ENCODE results near the gene PTK7.

The PTK7 gene

GRCh38 chr6:43146709-43147688 is 70.9 kb downstream of the PTK7 start:
- H4K20me1 ChIP-seq (ENCODE audit: low read depth, low read length) = no peaks in the 10 kb centered on the region
- no peaks in the 10 kb centered on the region for H3K9me3 ChIP-seq (ENCODE audit: insufficient read depth, low read length)
- no peaks in the 10 kb centered on the region for H3K36me3 ChIP-seq (ENCODE audit: low read length)
- TF ChIP-seq, protein P1, sequence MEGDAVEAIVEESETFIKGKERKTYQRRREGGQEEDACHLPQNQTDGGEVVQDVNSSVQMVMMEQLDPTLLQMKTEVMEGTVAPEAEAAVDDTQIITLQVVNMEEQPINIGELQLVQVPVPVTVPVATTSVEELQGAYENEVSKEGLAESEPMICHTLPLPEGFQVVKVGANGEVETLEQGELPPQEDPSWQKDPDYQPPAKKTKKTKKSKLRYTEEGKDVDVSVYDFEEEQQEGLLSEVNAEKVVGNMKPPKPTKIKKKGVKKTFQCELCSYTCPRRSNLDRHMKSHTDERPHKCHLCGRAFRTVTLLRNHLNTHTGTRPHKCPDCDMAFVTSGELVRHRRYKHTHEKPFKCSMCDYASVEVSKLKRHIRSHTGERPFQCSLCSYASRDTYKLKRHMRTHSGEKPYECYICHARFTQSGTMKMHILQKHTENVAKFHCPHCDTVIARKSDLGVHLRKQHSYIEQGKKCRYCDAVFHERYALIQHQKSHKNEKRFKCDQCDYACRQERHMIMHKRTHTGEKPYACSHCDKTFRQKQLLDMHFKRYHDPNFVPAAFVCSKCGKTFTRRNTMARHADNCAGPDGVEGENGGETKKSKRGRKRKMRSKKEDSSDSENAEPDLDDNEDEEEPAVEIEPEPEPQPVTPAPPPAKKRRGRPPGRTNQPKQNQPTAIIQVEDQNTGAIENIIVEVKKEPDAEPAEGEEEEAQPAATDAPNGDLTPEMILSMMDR (IDR thresholded peaks at IDR 0.05; ENCODE audit: insufficient read depth, low read length, poor library complexity, severe bottlenecking) = no peak
- TF ChIP-seq EZH2phosphoT487 (conservative IDR thresholded peaks at IDR 0.05; ENCODE audit: low read length) = no peak
- no peaks in the 10 kb centered on the region for H3K9me2 ChIP-seq (replicated peaks; ENCODE audit: insufficient read depth, low read length)
- H3K79me2 ChIP-seq (ENCODE audit: insufficient read depth, low read length) = no peaks in the 10 kb centered on the region
- no peak overlapping the region for H3K4me2 ChIP-seq (ENCODE audit: low read depth, low read length, poor library complexity, severe bottlenecking)
- no peaks in the 10 kb centered on the region for H3F3A ChIP-seq (ENCODE audit: insufficient read depth)
- H3K4me3 ChIP-seq (ENCODE audit: insufficient read depth, low read length, poor library complexity, severe bottlenecking) = no peak overlapping the region
- no peak overlapping the region for H3K9ac ChIP-seq (ENCODE audit: low read length)
- H3K27me3 ChIP-seq (ENCODE audit: low read length) = no peaks in the 10 kb centered on the region
- no peak overlapping the region for H2AFZ ChIP-seq (ENCODE audit: low read depth, low read length, severe bottlenecking)
- H3K27ac ChIP-seq (ENCODE audit: low read depth, low read length) = no peak overlapping the region

GRCh38 chr6:43147691-43148477 is 71.8 kb downstream of the PTK7 start:
- Histone ChIP-seq H3K9me3 (ENCODE audit: insufficient read depth, low read length) (no peaks in the 10 kb centered on the region), H3K9ac (ENCODE audit: low read length) (no peak overlapping the region), H3F3A (ENCODE audit: insufficient read depth) (no peaks in the 10 kb centered on the region), H3K4me3 (ENCODE audit: insufficient read depth, low read length, poor library complexity, severe bottlenecking) (no peak overlapping the region), H3K79me2 (ENCODE audit: insufficient read depth, low read length) (no peaks in the 10 kb centered on the region), H4K20me1 (ENCODE audit: low read depth, low read length) (no peaks in the 10 kb centered on the region), H3K27ac (ENCODE audit: low read depth, low read length) (no peak overlapping the region), H3K27me3 (ENCODE audit: low read length) (no peaks in the 10 kb centered on the region), H2AFZ (ENCODE audit: low read depth, low read length, severe bottlenecking) (no peak overlapping the region), H3K9me2 (replicated peaks; ENCODE audit: insufficient read depth, low read length) (no peaks in the 10 kb centered on the region), H3K36me3 (ENCODE audit: low read length) (no peaks in the 10 kb centered on the region), H3K4me2 (ENCODE audit: low read depth, low read length, poor library complexity, severe bottlenecking) (no peak overlapping the region)
- no peak for TF ChIP-seq EZH2phosphoT487 (conservative IDR thresholded peaks at IDR 0.05; ENCODE audit: low read length)
- TF ChIP-seq, protein P1 (IDR thresholded peaks at IDR 0.05; ENCODE audit: insufficient read depth, low read length, poor library complexity, severe bottlenecking) = no peak

DNA sequence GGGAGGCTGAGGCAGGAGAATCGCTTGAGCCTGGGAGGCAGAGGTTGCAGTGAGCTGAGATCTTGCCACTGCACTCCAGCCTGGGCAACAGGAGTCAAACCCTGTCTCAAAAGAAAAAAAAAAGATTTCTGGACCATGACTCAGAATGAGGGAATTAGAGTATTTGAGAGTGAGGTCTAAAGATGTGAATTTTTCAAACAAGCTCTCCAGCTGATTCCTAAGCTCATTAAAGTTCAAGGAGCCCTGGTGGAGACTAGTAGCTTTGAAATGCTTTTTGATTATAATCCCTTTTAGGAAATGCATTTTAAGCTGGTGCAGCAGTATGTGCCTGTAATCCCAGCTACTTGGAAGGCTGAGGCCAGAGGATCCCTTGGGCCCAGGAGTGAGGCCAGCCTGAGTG is 73.2 kb downstream of the PTK7 start:
- no peaks in the 10 kb centered on the region for H3K9me2 ChIP-seq (replicated peaks; ENCODE audit: insufficient read depth, low read length)
- no peaks in the 10 kb centered on the region for H3K9me3 ChIP-seq (ENCODE audit: insufficient read depth, low read length)
- no peaks in the 10 kb centered on the region for H3F3A ChIP-seq (ENCODE audit: insufficient read depth)
- no peak overlapping the region for H3K4me3 ChIP-seq (ENCODE audit: insufficient read depth, low read length, poor library complexity, severe bottlenecking)
- no peaks in the 10 kb centered on the region for H4K20me1 ChIP-seq (ENCODE audit: low read depth, low read length)
- TF ChIP-seq EZH2phosphoT487 (conservative IDR thresholded peaks at IDR 0.05; ENCODE audit: low read length) = no peak
- TF ChIP-seq, protein P1 (IDR thresholded peaks at IDR 0.05; ENCODE audit: insufficient read depth, low read length, poor library complexity, severe bottlenecking) = no peak
- no peaks in the 10 kb centered on the region for H3K36me3 ChIP-seq (ENCODE audit: low read length)
- H2AFZ ChIP-seq (ENCODE audit: low read depth, low read length, severe bottlenecking) = no peak overlapping the region
- no peak overlapping the region for H3K4me2 ChIP-seq (ENCODE audit: low read depth, low read length, poor library complexity, severe bottlenecking)
- H3K27ac ChIP-seq (ENCODE audit: low read depth, low read length) = no peak overlapping the region
- H3K79me2 ChIP-seq (ENCODE audit: insufficient read depth, low read length) = no peaks in the 10 kb centered on the region
- H3K9ac ChIP-seq (ENCODE audit: low read length) = no peak overlapping the region
- H3K27me3 ChIP-seq (ENCODE audit: low read length) = no peaks in the 10 kb centered on the region

Data from SU-DHL-6 (cell line).